OCI-LY3 (cell line): ENCODE results near the gene STX16.

ENCODE experiments used
- CTCF ChIP-seq: fragments of 200-600, 300-600 bp; sonication (generic); IDR thresholded peaks from 2 replicates; pipeline ENCODE4 v1.5.1; 2014; ENCODE audit warnings: antibody characterized with exemption, low read length, low read depth
- EZH2phosphoT487 ChIP-seq: fragments of 200-600 bp; shearing (Covaris generic); IDR thresholded peaks from 2 replicates; pipeline ENCODE4 v1.6.1; 2018; ENCODE audit warnings: antibody characterized with exemption, mixed run types, low read depth

- TF ChIP-seq CTCF (no peak), EZH2phosphoT487 (no peak)
Observed at GRCh38 chr20:58712151-58712791, 61.2 kb downstream of the STX16 start.
